Mesothelial cell of epicardium (in vitro differentiated cells): ENCODE measurements around the gene MIXL1. TPM values are rescaled to one million over a fixed set of nuclear protein-coding genes. Genes with fewer than 3 reads are reported as not detected.

ENCODE experiments used
- DNase-seq, 2 experiments: peaks; one replicate each; pipeline ENCODE4 v3.0.0; 2021; ENCODE audit warnings: low spot score in 2 of 2; ENCODE audit not compliant: unreplicated experiment in 2 of 2
- H3K27ac Mint-ChIP-seq: 2 replicates; pipeline ENCODE4 v1.8.0; 2021; ENCODE audit warnings: mixed read lengths
- H3K27me3 Mint-ChIP-seq: 2 replicates; pipeline ENCODE4 v1.8.0; 2021; ENCODE audit warnings: low read depth, mixed read lengths
- H3K36me3 Mint-ChIP-seq: 2 replicates; pipeline ENCODE4 v1.8.0; 2021; ENCODE audit warnings: mixed read lengths
- H3K4me1 Mint-ChIP-seq: 2 replicates; pipeline ENCODE4 v1.8.0; 2021; ENCODE audit warnings: mixed read lengths
- H3K4me3 Mint-ChIP-seq: 2 replicates; pipeline ENCODE4 v1.8.0; 2021; ENCODE audit warnings: mild to moderate bottlenecking, moderate library complexity, mixed read lengths
- H3K9me3 Mint-ChIP-seq: 2 replicates; pipeline ENCODE4 v1.8.0; 2021; ENCODE audit warnings: mixed read lengths
- CTCF ChIP-seq: fragments of 200-600 bp; sonication (generic); IDR thresholded peaks from one replicate; pipeline ENCODE4 v1.5.0; 2021; ENCODE audit warnings: antibody characterized with exemption; ENCODE audit not compliant: unreplicated experiment
- total RNA-seq: library from RNA; stranded (reverse); gene quantifications from 3 replicates; pipeline ENCODE4 v1.2.1, GENCODE V29; 2021

MIXL1 gene
- total RNA-seq, 1 donor from 2014 or later = 3.4 TPM

- peaks cover 16% of the 10 kb centered on the region for H3K27me3 Mint-ChIP-seq
- H3K27ac Mint-ChIP-seq = no peak overlapping the region
- H3K36me3 Mint-ChIP-seq = no peaks in the 10 kb centered on the region
- DNase-seq = no peak
- H3K4me1 Mint-ChIP-seq = peaks cover 16% of the 10 kb centered on the region
- no peaks in the 10 kb centered on the region for H3K9me3 Mint-ChIP-seq
- no peak overlapping the region for H3K4me3 Mint-ChIP-seq
- TF ChIP-seq CTCF = no peak
Measured at GRCh38 chr1:226220473-226221189, 2.8 kb upstream of the MIXL1 start.

GRCh38 chr1:226222686-226223085, 778 bp upstream of the MIXL1 start:
- TF ChIP-seq CTCF = no peak
- H3K27me3 Mint-ChIP-seq = peaks cover 21% of the 10 kb centered on the region
- H3K27ac Mint-ChIP-seq = no peak overlapping the region
- no peaks in the 10 kb centered on the region for H3K9me3 Mint-ChIP-seq
- peak overlapping the region; percentile 46 for H3K4me3 Mint-ChIP-seq
- H3K36me3 Mint-ChIP-seq = peaks cover 5% of the 10 kb centered on the region
- H3K4me1 Mint-ChIP-seq = peaks cover 15% of the 10 kb centered on the region
- no peak for DNase-seq

- peaks cover 21% of the 10 kb centered on the region for H3K27me3 Mint-ChIP-seq
- H3K4me1 Mint-ChIP-seq = peaks cover 15% of the 10 kb centered on the region
- peak in 1 of 2 experiments; percentile 53 for DNase-seq
- no peak for TF ChIP-seq CTCF
- H3K4me3 Mint-ChIP-seq = peak overlapping the region; percentile 85
- peaks cover 5% of the 10 kb centered on the region for H3K36me3 Mint-ChIP-seq
- no peak overlapping the region for H3K27ac Mint-ChIP-seq
- H3K9me3 Mint-ChIP-seq = no peaks in the 10 kb centered on the region
Measured at GRCh38 chr1:226223786-226224244, 351 bp downstream of the MIXL1 start.

GRCh38 chr1:226226601-226227000, 3.1 kb downstream of the MIXL1 start:
- H3K4me1 Mint-ChIP-seq = peaks cover 6% of the 10 kb centered on the region
- no peak overlapping the region for H3K4me3 Mint-ChIP-seq
- H3K27ac Mint-ChIP-seq = no peak overlapping the region

GRCh38 chr1:226233293-226233692, 9.8 kb downstream of the MIXL1 start:
- no peaks in the 10 kb centered on the region for H3K27me3 Mint-ChIP-seq
- peaks cover 14% of the 10 kb centered on the region for H3K36me3 Mint-ChIP-seq
- H3K4me1 Mint-ChIP-seq = no peaks in the 10 kb centered on the region
- H3K9me3 Mint-ChIP-seq = no peaks in the 10 kb centered on the region
- no peak overlapping the region for H3K27ac Mint-ChIP-seq
- TF ChIP-seq CTCF = no peak
- H3K4me3 Mint-ChIP-seq = no peak overlapping the region
- DNase-seq = no peak

More at GRCh38 chr1:226226601-226227000, 3.1 kb downstream of the MIXL1 start:
- Mint-ChIP-seq H3K27me3 (peaks cover 21% of the 10 kb centered on the region), H3K9me3 (no peaks in the 10 kb centered on the region), H3K36me3 (peaks cover 6% of the 10 kb centered on the region)
- no peak for TF ChIP-seq CTCF
- DNase-seq = no peak
